GM12878 (cell line): Measurements from ENCODE around the gene LPCAT3. TPM values are rescaled to one million over a fixed set of nuclear protein-coding genes. Genes with fewer than 3 reads are reported as not detected.
"Not testable (repeated sequence)": the region's sequence is repeated elsewhere in the genome, so short reads cannot be mapped to it uniquely, and the experiment has no call there.

Experiments used
- ATAC-seq: fragments of 200-7000 bp; cut with Tn5 transposase; 3 replicates; pipeline ENCODE4 v1.9.1; 2020; ENCODE audit warnings: mild to moderate bottlenecking, moderate library complexity
- BruUV-seq: library from RNA; stranded (reverse); fragments of 400-500 nt; replicated peaks from 2 replicates; lab custom pipeline; 2021; lab: Mats Ljungman, UMichigan
- CTCF ChIA-PET: fragments of 300-600 bp; sonication (Branson Sonifier 250); formaldehyde crosslinking; extraction: SDS; loops from one replicate; lab custom pipeline; 2021; ENCODE audit warnings: inconsistent platforms; lab: Yijun Ruan, JAX
- POLR2A ChIA-PET: fragments of 350-600 bp; formaldehyde crosslinking; extraction: SDS; loops from one replicate; lab custom pipeline; 2021; ENCODE audit warnings: inconsistent platforms; lab: Charles Lee
- RAD21 ChIA-PET: fragments of 300-600 bp; sonication (Branson Sonifier 250); formaldehyde crosslinking; loops from one replicate; lab custom pipeline; 2023; ENCODE audit warnings: antibody characterized with exemption; ENCODE audit not compliant: unreplicated experiment; lab: Charles Lee
- SMC1A ChIA-PET: fragments of 300-600 bp; sonication (Branson Sonifier 250); formaldehyde crosslinking; loops from one replicate; lab custom pipeline; 2023; ENCODE audit not compliant: unreplicated experiment, uncharacterized antibody; lab: Charles Lee
- DNase-seq: peaks from one replicate; pipeline ENCODE4 v3.0.0-alpha.2; 2011; ENCODE audit warnings: low read depth, low spot score
- FAIRE-seq: peaks from 3 replicates; lab custom pipeline; 2011; peaks lifted over from hg19 to GRCh38; lab: Jason Lieb, UNC
- H2AFZ ChIP-seq: 2 replicates; pipeline ENCODE4 v1.6.0; 2011; ENCODE audit warnings: low read depth, low read length, control low read depth; ENCODE audit not compliant: control insufficient read depth
- H3K27ac ChIP-seq: 2 replicates; pipeline ENCODE4 v1.5.1; 2011; ENCODE audit warnings: control low read depth; ENCODE audit not compliant: control insufficient read depth, insufficient read depth
- H3K27me3 ChIP-seq, 2 experiments: replicated peaks in 1 of 2; 2 replicates each; pipeline versions ENCODE4 v1.6.0 to v1.6.1; 2011; ENCODE audit warnings: low read length in 1 of 2; ENCODE audit not compliant: control insufficient read depth in 2 of 2, insufficient read depth in 2 of 2
- H3K36me3 ChIP-seq, 2 experiments: 2 replicates each; pipeline ENCODE4 v1.5.1; 2011; ENCODE audit warnings: low read length in 1 of 2; ENCODE audit not compliant: control insufficient read depth in 2 of 2, insufficient read depth in 2 of 2
- H3K4me1 ChIP-seq: 2 replicates; pipeline ENCODE4 v1.6.1; 2011; ENCODE audit warnings: mild to moderate bottlenecking, low read length, moderate library complexity, mixed read lengths; ENCODE audit not compliant: control insufficient read depth, insufficient read depth
- H3K4me2 ChIP-seq: 2 replicates; pipeline ENCODE4 v1.6.0; 2011; ENCODE audit warnings: control low read depth; ENCODE audit not compliant: control insufficient read depth, insufficient read depth
- H3K4me3 ChIP-seq: fragments of 200-600 bp; sonication (generic); 2 replicates; pipeline ENCODE4 v1.5.1; 2016
- H3K79me2 ChIP-seq: 2 replicates; pipeline ENCODE4 v1.6.0; 2011; ENCODE audit warnings: low read length; ENCODE audit not compliant: control insufficient read depth, insufficient read depth
- H3K9ac ChIP-seq: 2 replicates; pipeline ENCODE4 v1.8.0; 2011; ENCODE audit warnings: low read length, control low read depth, mixed read lengths; ENCODE audit not compliant: control insufficient read depth, insufficient read depth
- H3K9me3 ChIP-seq: replicated peaks from 3 replicates; pipeline ENCODE4 v1.5.1; 2011; ENCODE audit warnings: mild to moderate bottlenecking, low read length; ENCODE audit not compliant: control insufficient read depth, insufficient read depth
- H4K20me1 ChIP-seq: 2 replicates; pipeline ENCODE4 v1.6.0; 2011; ENCODE audit not compliant: control insufficient read depth, insufficient read depth
- KAT2A ChIP-seq: conservative IDR thresholded peaks from 2 replicates; pipeline ENCODE4 v1.6.1; 2011; ENCODE audit warnings: low read depth, low read length; ENCODE audit not compliant: control insufficient read depth
- RB1 ChIP-seq: fragments of 450-650 bp; formaldehyde crosslinking; IDR thresholded peaks from 2 replicates; pipeline ENCODE4 v1.6.1; 2017; ENCODE audit warnings: mild to moderate bottlenecking, borderline replicate concordance
- SP1 ChIP-seq: IDR thresholded peaks from one replicate; pipeline ENCODE4 v1.6.1; 2011; ENCODE audit warnings: low read depth, low read length
- TAF1 ChIP-seq: IDR thresholded peaks from 2 replicates; pipeline ENCODE4 v1.6.1; 2011; ENCODE audit warnings: mild to moderate bottlenecking, low read depth, low read length, borderline replicate concordance
- ZNF217 ChIP-seq: fragments of 450-650 bp; IDR thresholded peaks from 2 replicates; pipeline ENCODE4 v1.6.1; 2017; ENCODE audit warnings: antibody characterized with exemption, mild to moderate bottlenecking
- ZZZ3 ChIP-seq: IDR thresholded peaks from 2 replicates; pipeline ENCODE4 v1.6.1; 2011; ENCODE audit warnings: low read depth; ENCODE audit not compliant: control insufficient read depth, insufficient read length
- whole genome bisulfite sequencing: methylation state at CpG from one replicate; pipeline ENCODE4 v1.1.6; 2016; ENCODE audit warnings: low lambda C conversion rate; ENCODE audit not compliant: insufficient replicate concordance, insufficient coverage; ENCODE audit errors: missing lambda C conversion rate; 5-methylcytosine and 5-hydroxymethylcytosine counted together
- in situ Hi-C: fragments of 300-500 bp; cut with MboI; formaldehyde crosslinking; loops from 9 replicates; pipeline ENCODE4 v1.14.3; 2018; ENCODE audit warnings: mixed read lengths
- intact Hi-C: fragments of 100-400 bp; cut with micrococcal nuclease; formaldehyde crosslinking; loops from one replicate; pipeline ENCODE4 v1.14.2; 2022; ENCODE audit not compliant: unreplicated experiment
- polyA plus RNA-seq, 11 experiments: library from polyadenylated mRNA; depleted of rRNA in 4 of 11; unstranded in 6 of 11; stranded (reverse) in 5 of 11; fragments of >200 nt; fragmentation: Nextera tagmentation in 4 of 11; fragmentation: Illumina TruSeq in 1 of 11; extraction: Ambion mirVana in 4 of 11; extraction: Trizol in 1 of 11; gene quantifications; 1 replicate in 1 of 11; 2 replicates in 10 of 11; pipeline versions ENCODE4 v1.2.1 to v1.2.3, GENCODE V29; 2011 to 2016; ENCODE audit warnings: inconsistent platforms in 2 of 11, missing spikeins in 2 of 11, low read depth in 1 of 11
- total RNA-seq, 4 experiments: library from RNA; depleted of rRNA in 3 of 4; stranded (reverse); fragments of >200 nt in 3 of 4; fragmentation: Illumina TruSeq in 1 of 4; extraction: Trizol in 1 of 4; gene quantifications; 2 replicates each; pipeline versions ENCODE4 v1.2.1 to v1.2.3, GENCODE V29; 2013 to 2021

Gene LPCAT3
- total and polyA plus RNA-seq, 10 of the 15 experiments (the other 5 are each of a cell fraction or from before 2014, with no cell fraction given) = 2.6 to 48.3 (median 23.0) TPM

- TF ChIP-seq TAF1 = no peak
- no peak for TF ChIP-seq KAT2A
- TF ChIP-seq ZNF217 = no peak
- no peak for TF ChIP-seq ZZZ3
- no peak for TF ChIP-seq SP1
- TF ChIP-seq RB1 = no peak
- TF ChIP-seq, all 136 proteins: peak for 0
Observed at GRCh38 chr12:7012024-7012607, 6.2 kb downstream of the LPCAT3 start (continued).

DNA sequence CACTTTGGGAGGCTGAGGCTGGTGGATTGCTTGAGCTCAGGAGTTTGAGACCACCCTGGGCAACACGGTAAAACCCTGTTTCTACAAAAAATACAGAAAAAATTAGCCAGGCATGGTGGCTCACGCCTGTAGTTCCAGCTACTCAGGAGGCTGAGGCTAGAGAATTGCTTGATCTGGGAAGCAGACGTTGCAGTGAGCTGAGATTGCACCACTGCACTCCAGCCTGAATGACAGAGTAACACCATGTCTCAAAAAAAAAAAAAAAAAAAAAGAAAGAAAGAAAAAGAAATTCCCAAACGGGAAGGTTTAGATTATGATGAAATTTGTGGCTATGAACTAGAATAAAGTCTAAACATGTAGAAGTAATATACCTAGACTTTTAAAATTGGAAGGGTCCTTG, 6.9 kb downstream of the LPCAT3 start:
- H3K9me3 ChIP-seq, RAD21 ChIA-PET, ATAC-seq, in situ Hi-C loops, H4K20me1 ChIP-seq, H3K27ac ChIP-seq, H3K9ac ChIP-seq, BruUV-seq, H3K27me3 ChIP-seq, H3K4me3 ChIP-seq, H3K4me1 ChIP-seq, H3K79me2 ChIP-seq, intact Hi-C loops, POLR2A ChIA-PET, DNase-seq, FAIRE-seq, H3K4me2 ChIP-seq, H2AFZ ChIP-seq: not testable (repeated sequence)
- peaks cover 0 to 17% of the 10 kb centered on the region in 2 experiments; a peak in 1 of 4 replicates for H3K36me3 ChIP-seq
- ChIA-PET CTCF (interaction anchor here (0.6 to 1.7 kb wide), 5 partner anchors 22 to 102 kb away, joined by 3 to 6 read pairs (median 3); no protein-coding TSS in a partner anchor), SMC1A (interaction anchor here (1.4 kb wide), 1 partner anchor 10 kb away, joined by 3 read pairs; no protein-coding TSS in a partner anchor)
- WGBS = 88% methylated on average over 4 of the region's 4 CpGs
